Activated CD8-positive, alpha-beta T cell treated with anti-CD3 and anti-CD28 coated beads for 36 hours (primary cell): ENCODE data around the gene DCAF17. TPM values are rescaled to one million over a fixed set of nuclear protein-coding genes. Genes with fewer than 3 reads are reported as not detected.

Source experiments
- ATAC-seq: fragments of 200-7000 bp; cut with Tn5 transposase; one replicate; pipeline ENCODE4 v1.10.0; 2021; ENCODE audit warnings: mild to moderate bottlenecking, moderate library complexity
- CTCF ChIA-PET: fragments of 350-600 bp; sonication (Branson Sonifier 250); formaldehyde crosslinking; loops from one replicate; lab custom pipeline; 2021; ENCODE audit warnings: antibody characterized with exemption; lab: Charles Lee
- POLR2A ChIA-PET: fragments of 350-600 bp; sonication (Branson Sonifier 250); formaldehyde crosslinking; loops from one replicate; lab custom pipeline; 2021; ENCODE audit warnings: antibody characterized with exemption; lab: Charles Lee
- DNase-seq: peaks from one replicate; pipeline ENCODE4 v3.0.0-alpha.2; 2020
- H3K27ac Mint-ChIP-seq: one replicate; pipeline ENCODE4 v1.8.0; 2021; ENCODE audit warnings: mild to moderate bottlenecking, mixed read lengths
- H3K27me3 Mint-ChIP-seq: one replicate; pipeline ENCODE4 v1.8.0; 2021; ENCODE audit warnings: mixed read lengths
- H3K36me3 Mint-ChIP-seq: one replicate; pipeline ENCODE4 v1.8.0; 2021; ENCODE audit warnings: low read depth, mixed read lengths
- H3K4me1 Mint-ChIP-seq: one replicate; pipeline ENCODE4 v1.8.0; 2021; ENCODE audit warnings: low read depth, mixed read lengths
- H3K4me3 Mint-ChIP-seq: one replicate; pipeline ENCODE4 v1.8.0; 2021; ENCODE audit warnings: mild to moderate bottlenecking, moderate library complexity, mixed read lengths
- H3K9me3 Mint-ChIP-seq: one replicate; pipeline ENCODE4 v1.8.0; 2021; ENCODE audit warnings: mixed read lengths
- intact Hi-C: fragments of 100-400 bp; cut with micrococcal nuclease; formaldehyde crosslinking; loops from one replicate; pipeline ENCODE4 v1.10.0; 2022
- total RNA-seq, 2 experiments: library from RNA; stranded (reverse); gene quantifications; one replicate each; pipeline ENCODE4 v1.2.3, GENCODE V29; 2021
- TF ChIP-seq, protein P1 (sequence below): fragments of 200-600 bp; IDR thresholded peaks from one replicate; pipeline ENCODE4 v1.8.0; 2022; ENCODE audit warnings: antibody characterized with exemption, mild to moderate bottlenecking

Gene DCAF17
- total RNA-seq, 2 experiments from 2014 or later: 19.0 to 20.1 TPM

DNA sequence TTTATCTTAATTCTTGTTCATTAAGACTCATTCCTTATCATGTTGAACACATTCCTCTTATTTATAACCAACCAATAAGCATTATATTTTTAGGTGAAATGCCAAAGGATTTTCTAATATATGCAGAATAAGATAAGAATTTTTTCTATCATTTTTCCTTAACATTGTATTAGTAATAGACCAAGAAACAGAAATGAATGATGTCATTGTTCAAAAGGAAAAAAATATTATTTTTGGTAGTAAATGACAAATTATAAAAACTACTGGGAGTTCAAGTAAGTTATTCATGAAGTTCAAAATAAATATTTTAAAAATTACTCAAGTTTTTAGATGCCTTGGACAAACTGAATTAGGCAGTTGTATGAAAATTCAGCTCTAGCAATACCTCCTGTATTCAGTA is 25.5 kb downstream of the DCAF17 start:
- DNase-seq (no peak), ATAC-seq (no peak)
- Mint-ChIP-seq H3K36me3 (peaks cover 45% of the 10 kb centered on the region), H3K4me3 (no peak overlapping the region), H3K27ac (no peak overlapping the region), H3K9me3 (peaks cover 11% of the 10 kb centered on the region), H3K27me3 (no peaks in the 10 kb centered on the region), H3K4me1 (peaks cover 2% of the 10 kb centered on the region)
- intact Hi-C loops: no loop called here
- POLR2A ChIA-PET: no interaction called here
- CTCF ChIA-PET: no interaction called here
- TF ChIP-seq, protein P1, sequence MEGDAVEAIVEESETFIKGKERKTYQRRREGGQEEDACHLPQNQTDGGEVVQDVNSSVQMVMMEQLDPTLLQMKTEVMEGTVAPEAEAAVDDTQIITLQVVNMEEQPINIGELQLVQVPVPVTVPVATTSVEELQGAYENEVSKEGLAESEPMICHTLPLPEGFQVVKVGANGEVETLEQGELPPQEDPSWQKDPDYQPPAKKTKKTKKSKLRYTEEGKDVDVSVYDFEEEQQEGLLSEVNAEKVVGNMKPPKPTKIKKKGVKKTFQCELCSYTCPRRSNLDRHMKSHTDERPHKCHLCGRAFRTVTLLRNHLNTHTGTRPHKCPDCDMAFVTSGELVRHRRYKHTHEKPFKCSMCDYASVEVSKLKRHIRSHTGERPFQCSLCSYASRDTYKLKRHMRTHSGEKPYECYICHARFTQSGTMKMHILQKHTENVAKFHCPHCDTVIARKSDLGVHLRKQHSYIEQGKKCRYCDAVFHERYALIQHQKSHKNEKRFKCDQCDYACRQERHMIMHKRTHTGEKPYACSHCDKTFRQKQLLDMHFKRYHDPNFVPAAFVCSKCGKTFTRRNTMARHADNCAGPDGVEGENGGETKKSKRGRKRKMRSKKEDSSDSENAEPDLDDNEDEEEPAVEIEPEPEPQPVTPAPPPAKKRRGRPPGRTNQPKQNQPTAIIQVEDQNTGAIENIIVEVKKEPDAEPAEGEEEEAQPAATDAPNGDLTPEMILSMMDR: no peak

DNA sequence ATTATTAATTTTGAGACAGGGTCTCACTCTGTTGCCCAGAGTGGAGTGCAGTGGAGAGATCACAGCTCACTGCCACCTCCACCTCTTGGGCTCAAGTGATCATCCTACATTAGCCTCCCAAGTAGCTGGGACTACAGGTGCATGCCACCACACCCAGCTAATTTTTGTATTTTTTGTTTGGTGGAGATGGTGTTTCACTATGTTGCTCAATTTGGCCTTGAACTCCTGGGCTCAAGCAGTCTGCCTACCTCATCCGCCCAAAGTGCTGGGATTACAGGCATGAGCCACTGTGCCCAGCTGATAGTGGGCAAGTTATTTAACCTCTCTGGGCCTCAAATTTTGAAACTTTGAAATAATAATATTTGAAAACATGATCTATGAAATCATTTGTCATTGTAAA is 26.5 kb downstream of the DCAF17 start:
- no peak overlapping the region for H3K4me3 Mint-ChIP-seq
- H3K27me3 Mint-ChIP-seq: no peaks in the 10 kb centered on the region
- peaks cover 39% of the 10 kb centered on the region for H3K36me3 Mint-ChIP-seq
- H3K27ac Mint-ChIP-seq: no peak overlapping the region
- TF ChIP-seq, protein P1: no peak
- peaks cover 9% of the 10 kb centered on the region for H3K9me3 Mint-ChIP-seq
- no peaks in the 10 kb centered on the region for H3K4me1 Mint-ChIP-seq
- no peak for DNase-seq
- CTCF ChIA-PET: no interaction called here
- intact Hi-C loops: no loop called here
- no peak for ATAC-seq
- POLR2A ChIA-PET: no interaction called here

DNA sequence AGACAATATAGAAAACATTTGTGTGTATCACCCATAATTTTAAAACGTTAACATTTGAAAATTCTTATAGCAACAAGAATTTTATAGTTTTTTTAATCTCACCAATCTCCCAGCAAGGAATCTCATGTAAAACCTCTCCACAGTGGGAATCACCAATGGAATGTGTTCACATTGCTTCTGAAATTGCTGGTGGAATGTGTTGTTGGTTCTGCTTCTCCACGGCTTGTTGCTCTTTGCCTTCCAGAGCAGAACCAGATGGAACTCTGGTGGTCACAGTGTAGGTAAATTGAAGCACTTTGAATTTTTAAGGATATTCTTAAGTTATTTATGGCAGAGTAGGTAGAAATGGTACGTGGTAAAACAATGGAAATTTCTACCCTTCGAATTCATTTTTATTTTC is 35.1 kb downstream of the DCAF17 start:
- intact Hi-C loops: no loop called here
- CTCF ChIA-PET: no interaction called here
- no peak overlapping the region for H3K27ac Mint-ChIP-seq
- no peak for DNase-seq
- H3K4me3 Mint-ChIP-seq: no peak overlapping the region
- POLR2A ChIA-PET: no interaction called here
- no peaks in the 10 kb centered on the region for H3K27me3 Mint-ChIP-seq
- no peak for ATAC-seq
- no peaks in the 10 kb centered on the region for H3K4me1 Mint-ChIP-seq
- peaks cover 29% of the 10 kb centered on the region for H3K36me3 Mint-ChIP-seq
- TF ChIP-seq, protein P1: no peak
- H3K9me3 Mint-ChIP-seq: no peaks in the 10 kb centered on the region

DNA sequence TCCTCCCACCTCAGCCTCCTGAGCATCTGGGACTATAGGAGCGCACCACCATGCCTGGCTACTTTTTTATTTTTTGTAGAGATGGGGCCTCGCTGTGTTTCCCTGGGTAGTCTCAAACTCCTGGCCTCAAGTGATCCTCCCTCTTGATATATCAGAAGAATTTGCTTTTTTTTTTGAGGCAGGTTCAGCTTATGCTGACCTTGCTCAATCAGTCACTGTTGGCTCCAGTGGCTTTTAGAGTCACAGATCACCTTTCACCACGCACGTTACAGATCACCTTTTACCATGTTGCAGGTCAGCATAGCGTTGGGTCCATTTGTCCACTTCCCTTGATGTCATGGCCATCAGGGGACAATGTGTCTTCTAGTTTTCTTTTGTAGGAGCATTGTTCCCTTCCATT is 36.1 kb downstream of the DCAF17 start:
- no peak overlapping the region for H3K27ac Mint-ChIP-seq
- intact Hi-C loops: no loop called here
- ChIA-PET POLR2A (no interaction called here), CTCF (interaction anchor here (0.6 kb wide), 1 partner anchor 61 kb away, joined by 3 read pairs; no protein-coding TSS in a partner anchor)
- ATAC-seq (no peak), DNase-seq (no peak)
- H3K36me3 Mint-ChIP-seq: peaks cover 31% of the 10 kb centered on the region
- H3K4me3 Mint-ChIP-seq: no peak overlapping the region
- H3K9me3 Mint-ChIP-seq: no peaks in the 10 kb centered on the region
- no peaks in the 10 kb centered on the region for H3K27me3 Mint-ChIP-seq
- TF ChIP-seq, protein P1: no peak
- no peaks in the 10 kb centered on the region for H3K4me1 Mint-ChIP-seq

DNA sequence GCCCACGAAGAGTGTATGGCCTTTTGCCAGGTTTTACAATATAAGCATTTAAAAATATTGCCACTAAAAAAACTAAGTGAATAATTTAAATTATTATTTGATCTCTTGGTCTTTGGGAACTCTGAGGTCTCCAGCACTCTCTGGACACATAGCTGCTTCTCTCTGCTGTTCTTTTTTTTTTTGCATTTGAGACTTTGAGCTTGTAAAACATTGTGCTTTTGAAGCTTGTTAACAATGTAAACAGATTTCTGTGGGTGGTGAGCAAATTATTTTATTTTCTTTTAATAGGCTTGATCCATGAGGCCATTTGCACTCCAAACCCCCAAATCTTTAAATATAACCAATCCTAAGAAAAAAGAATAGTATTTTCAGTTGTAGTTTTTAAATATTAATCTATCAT is 42.0 kb downstream of the DCAF17 start:
- H3K4me1 Mint-ChIP-seq: no peaks in the 10 kb centered on the region
- DNase-seq (no peak), ATAC-seq (no peak)
- CTCF ChIA-PET: no interaction called here
- H3K36me3 Mint-ChIP-seq: peaks cover 33% of the 10 kb centered on the region
- H3K27me3 Mint-ChIP-seq: no peaks in the 10 kb centered on the region
- no peak overlapping the region for H3K27ac Mint-ChIP-seq
- no peak overlapping the region for H3K4me3 Mint-ChIP-seq
- intact Hi-C loops: no loop called here
- H3K9me3 Mint-ChIP-seq: no peaks in the 10 kb centered on the region
- POLR2A ChIA-PET: no interaction called here
- TF ChIP-seq, protein P1: no peak
